Cardiac muscle cell (in vitro differentiated cells and primary cell): ENCODE results near the gene CGN. TPM values are rescaled to one million over a fixed set of nuclear protein-coding genes. Genes with fewer than 3 reads are reported as not detected.

Source experiments
- DNase-seq, 2 donors: peaks; one replicate each; pipeline versions ENCODE4 v3.0.0 to v3.0.0-alpha.2; 2010 to 2017; ENCODE audit warnings: low read depth in 1 of 2, low spot score in 1 of 2
- H3K27ac ChIP-seq: fragments of 200-600 bp; sonication (generic); 2 replicates; pipeline ENCODE4 v1.5.1; 2016
- H3K27me3 ChIP-seq: fragments of 200-600 bp; sonication (generic); 2 replicates; pipeline ENCODE4 v1.6.0; 2016; ENCODE audit warnings: control low read depth
- H3K36me3 ChIP-seq: fragments of 200-600 bp; sonication (generic); 2 replicates; pipeline ENCODE4 v1.5.1; 2016; ENCODE audit warnings: control low read depth
- H3K4me1 ChIP-seq: fragments of 200-600 bp; sonication (generic); 2 replicates; pipeline ENCODE4 v1.8.1; 2017; ENCODE audit warnings: low read depth, mild to moderate bottlenecking, mixed run types
- H3K4me3 ChIP-seq: fragments of 200-600 bp; sonication (generic); 2 replicates; pipeline ENCODE4 v1.5.1; 2016; ENCODE audit warnings: mild to moderate bottlenecking
- H3K9me3 ChIP-seq: fragments of 200-600 bp; sonication (generic); 2 replicates; pipeline ENCODE4 v1.5.1; 2017; ENCODE audit warnings: low read depth, mild to moderate bottlenecking, control low read depth
- polyA plus RNA-seq: library from polyadenylated mRNA; unstranded; fragments of >200 nt; fragmentation: Nextera tagmentation; extraction: Ambion mirVana; gene quantifications from 2 replicates; pipeline ENCODE4 v1.2.1, GENCODE V29; 2016
- total RNA-seq: library from RNA; depleted of rRNA; stranded (reverse); fragments of >200 nt; gene quantifications from 2 replicates; pipeline ENCODE4 v1.2.3, GENCODE V29; 2016
- TF ChIP-seq, protein P1 (sequence below): IDR thresholded peaks from 2 replicates; pipeline ENCODE4 v1.5.1; 2012; ENCODE audit warnings: low read depth, mild to moderate bottlenecking, low read length

Gene CGN
- total and polyA plus RNA-seq, 2 experiments from 2014 or later, result 1.2 to 4.3 TPM

- Histone ChIP-seq H3K4me3 (no peak overlapping the region), H3K27ac (no peak overlapping the region), H3K27me3 (no peaks in the 10 kb centered on the region), H3K4me1 (no peaks in the 10 kb centered on the region), H3K36me3 (no peaks in the 10 kb centered on the region), H3K9me3 (no peaks in the 10 kb centered on the region)
- DNase-seq, result peak in 1 of 2 donors; percentile 79
- TF ChIP-seq, protein P1, sequence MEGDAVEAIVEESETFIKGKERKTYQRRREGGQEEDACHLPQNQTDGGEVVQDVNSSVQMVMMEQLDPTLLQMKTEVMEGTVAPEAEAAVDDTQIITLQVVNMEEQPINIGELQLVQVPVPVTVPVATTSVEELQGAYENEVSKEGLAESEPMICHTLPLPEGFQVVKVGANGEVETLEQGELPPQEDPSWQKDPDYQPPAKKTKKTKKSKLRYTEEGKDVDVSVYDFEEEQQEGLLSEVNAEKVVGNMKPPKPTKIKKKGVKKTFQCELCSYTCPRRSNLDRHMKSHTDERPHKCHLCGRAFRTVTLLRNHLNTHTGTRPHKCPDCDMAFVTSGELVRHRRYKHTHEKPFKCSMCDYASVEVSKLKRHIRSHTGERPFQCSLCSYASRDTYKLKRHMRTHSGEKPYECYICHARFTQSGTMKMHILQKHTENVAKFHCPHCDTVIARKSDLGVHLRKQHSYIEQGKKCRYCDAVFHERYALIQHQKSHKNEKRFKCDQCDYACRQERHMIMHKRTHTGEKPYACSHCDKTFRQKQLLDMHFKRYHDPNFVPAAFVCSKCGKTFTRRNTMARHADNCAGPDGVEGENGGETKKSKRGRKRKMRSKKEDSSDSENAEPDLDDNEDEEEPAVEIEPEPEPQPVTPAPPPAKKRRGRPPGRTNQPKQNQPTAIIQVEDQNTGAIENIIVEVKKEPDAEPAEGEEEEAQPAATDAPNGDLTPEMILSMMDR, result no peak
Observed at GRCh38 chr1:151542710-151543129, 31.5 kb downstream of the CGN start.

DNA sequence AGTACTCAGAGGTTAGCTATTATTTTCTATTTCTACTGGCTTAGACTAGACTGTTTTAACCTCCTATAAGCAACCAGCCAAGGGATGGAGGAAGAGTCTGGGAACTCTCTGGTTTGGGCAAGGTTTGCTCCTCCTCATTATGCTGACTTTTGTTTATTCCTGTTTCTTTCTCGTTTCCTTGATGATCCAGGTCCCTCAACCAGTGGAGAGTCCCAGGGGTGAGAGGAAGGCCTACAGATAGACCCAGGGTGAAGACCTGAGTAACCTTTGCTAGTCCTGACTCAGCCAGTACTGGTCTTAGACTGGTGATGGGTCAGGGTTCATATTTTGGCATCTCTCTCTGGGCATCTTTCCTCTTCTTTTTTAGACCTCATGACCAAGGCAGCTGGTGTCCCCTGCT lies 34.4 kb downstream of the CGN start:
- Histone ChIP-seq H3K27me3 (no peaks in the 10 kb centered on the region), H3K36me3 (no peaks in the 10 kb centered on the region), H3K4me1 (peaks cover 4% of the 10 kb centered on the region), H3K27ac (no peak overlapping the region), H3K4me3 (no peak overlapping the region), H3K9me3 (no peaks in the 10 kb centered on the region)
- DNase-seq, result no peak
- TF ChIP-seq, protein P1, result no peak

DNA sequence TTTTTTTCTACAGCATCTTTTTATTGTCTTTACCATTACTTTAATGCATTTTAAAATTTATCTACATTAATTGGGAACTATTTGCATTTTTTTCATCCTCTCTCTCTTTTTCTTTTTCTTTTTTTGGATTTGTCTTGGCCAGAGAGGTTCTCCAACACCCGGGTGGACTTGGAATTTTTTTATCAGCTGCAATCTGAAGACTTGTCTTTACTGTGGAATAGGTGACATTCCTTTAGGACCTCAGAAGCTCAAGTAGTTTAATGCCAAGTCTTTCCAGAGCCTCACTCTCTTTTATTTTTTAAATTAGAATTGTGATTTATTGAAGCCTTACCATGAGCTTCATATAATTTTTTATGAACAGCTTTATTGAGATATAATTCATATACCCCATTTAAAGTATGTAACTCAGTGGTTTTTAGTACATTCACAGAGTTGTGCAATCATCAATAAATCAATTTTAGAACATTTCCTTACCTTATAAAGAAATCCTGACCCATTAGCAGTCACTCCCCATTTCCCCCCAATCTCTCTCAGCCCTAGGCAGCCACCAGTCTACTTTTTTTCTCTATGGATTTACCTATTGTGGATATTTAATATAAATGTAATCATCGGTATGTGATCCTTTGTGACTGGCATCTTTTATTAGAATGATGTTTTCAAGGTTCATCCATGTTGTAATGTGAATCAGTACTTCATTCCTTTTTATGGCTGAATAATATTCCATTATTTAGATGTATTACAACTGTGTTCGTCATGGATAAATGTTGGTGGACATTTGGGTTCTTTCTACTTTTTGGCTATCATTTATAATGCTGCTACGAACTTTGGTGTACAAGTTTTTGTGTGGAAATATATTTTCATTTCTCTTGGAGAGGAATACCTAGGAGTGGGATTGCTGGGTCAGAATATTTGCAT lies 35.1 kb downstream of the CGN start:
- Histone ChIP-seq H3K27me3 (no peaks in the 10 kb centered on the region), H3K4me3 (no peak overlapping the region), H3K36me3 (no peaks in the 10 kb centered on the region), H3K4me1 (peaks cover 4% of the 10 kb centered on the region), H3K9me3 (no peaks in the 10 kb centered on the region), H3K27ac (no peak overlapping the region)
- TF ChIP-seq, protein P1, result no peak
- no peak for DNase-seq

GRCh38 chr1:151547119-151547899 lies 36.1 kb downstream of the CGN start:
- Histone ChIP-seq H3K4me1 (peaks cover 4% of the 10 kb centered on the region), H3K27ac (no peak overlapping the region)
- peak; percentile 27 to 95 for DNase-seq

DNA sequence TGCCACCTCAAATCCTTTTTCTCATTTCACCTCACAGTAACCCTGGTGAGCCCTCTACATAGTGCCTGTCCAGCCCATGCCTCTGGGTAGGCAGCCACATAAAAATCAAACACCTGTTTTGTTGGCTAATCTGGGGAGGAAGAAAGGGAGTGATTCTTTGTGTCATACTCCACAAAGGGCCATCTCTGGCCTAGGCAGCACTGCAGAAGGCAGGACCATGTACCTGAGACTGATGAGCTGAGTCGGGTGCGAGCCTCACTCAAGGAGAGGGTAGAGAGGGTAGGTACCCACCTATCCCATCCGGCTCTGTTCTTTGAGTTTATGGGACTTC lies 36.7 kb downstream of the CGN start:
- Histone ChIP-seq H3K36me3 (no peaks in the 10 kb centered on the region), H3K27ac (no peak overlapping the region), H3K4me3 (no peak overlapping the region), H3K4me1 (peaks cover 4% of the 10 kb centered on the region), H3K27me3 (no peaks in the 10 kb centered on the region), H3K9me3 (no peaks in the 10 kb centered on the region)
- TF ChIP-seq, protein P1, result no peak
- no peak for DNase-seq

More at GRCh38 chr1:151547119-151547899, 36.1 kb downstream of the CGN start:
- Histone ChIP-seq H3K4me3 (no peak overlapping the region), H3K36me3 (no peaks in the 10 kb centered on the region), H3K9me3 (no peaks in the 10 kb centered on the region), H3K27me3 (no peaks in the 10 kb centered on the region)
- TF ChIP-seq, protein P1, result no peak
